ENCODE data around the gene ZNF275.
"Not testable (repeated sequence)": the region's sequence is repeated elsewhere in the genome, so short reads cannot be mapped to it uniquely, and the experiment has no call there.

The ZNF275 gene, protein sequence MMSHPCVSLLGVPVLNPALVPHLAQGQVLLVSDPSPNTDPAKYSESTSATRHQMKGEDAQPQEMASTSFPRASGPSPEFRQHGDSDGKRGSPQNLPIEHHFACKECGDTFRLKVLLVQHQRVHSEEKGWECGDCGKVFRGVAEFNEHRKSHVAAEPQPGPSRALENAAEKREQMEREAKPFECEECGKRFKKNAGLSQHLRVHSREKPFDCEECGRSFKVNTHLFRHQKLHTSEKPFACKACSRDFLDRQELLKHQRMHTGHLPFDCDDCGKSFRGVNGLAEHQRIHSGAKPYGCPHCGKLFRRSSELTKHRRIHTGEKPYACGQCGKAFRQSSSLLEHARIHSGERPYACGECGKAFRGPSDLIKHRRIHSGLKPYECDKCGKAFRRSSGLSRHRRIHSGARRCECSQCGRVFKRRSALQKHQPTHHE

DNA sequence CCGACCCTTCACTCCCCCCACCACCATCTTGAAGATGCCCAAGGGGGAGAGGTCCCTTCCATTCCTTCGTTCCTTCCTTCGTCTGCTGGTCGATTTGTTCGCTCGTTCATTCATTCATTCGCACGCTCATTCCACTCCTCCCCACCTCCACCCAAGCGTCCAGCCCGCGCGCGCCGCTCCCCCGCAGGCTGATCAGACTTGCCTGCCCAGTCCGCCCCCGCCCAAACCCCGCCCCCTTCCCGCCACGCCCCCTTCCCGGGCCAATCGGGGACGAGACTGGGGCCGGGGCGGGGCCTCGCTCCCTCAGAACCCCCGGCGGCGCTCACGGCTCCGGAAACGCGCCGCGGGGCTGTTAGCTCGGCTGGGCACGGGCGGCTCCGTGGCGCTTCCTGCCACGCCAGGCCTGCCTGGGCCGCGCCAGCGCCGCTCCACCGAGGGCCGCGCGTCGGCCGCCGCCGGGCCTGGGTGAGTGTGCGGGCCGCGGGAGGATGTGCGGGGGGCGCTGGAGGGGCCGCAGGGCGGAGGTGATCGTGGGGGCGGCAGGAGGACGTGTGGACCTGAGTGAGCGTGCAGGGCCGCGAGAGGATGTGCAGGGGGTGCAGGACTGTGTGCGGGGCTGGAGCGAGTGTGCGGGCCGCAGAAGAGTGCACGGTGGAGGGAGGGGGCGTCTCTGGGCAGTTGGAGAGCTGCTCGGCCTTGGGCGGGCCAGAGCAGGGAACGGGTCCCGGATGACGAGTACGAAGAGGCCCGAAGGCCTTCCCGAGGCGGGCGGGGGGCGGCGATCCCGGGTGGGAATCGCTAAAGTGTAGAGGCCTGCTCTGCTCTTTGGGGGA lies at the start of gene ZNF275:
Gene ZNF275, plus strand, starts transcription at position 333 of the 833 bp plus-strand sequence. CDS start 2,527 bp downstream, outside the sequence.
- peak; percentile 74 for DNase-seq (ENCODE audit: low spot score)

DNA sequence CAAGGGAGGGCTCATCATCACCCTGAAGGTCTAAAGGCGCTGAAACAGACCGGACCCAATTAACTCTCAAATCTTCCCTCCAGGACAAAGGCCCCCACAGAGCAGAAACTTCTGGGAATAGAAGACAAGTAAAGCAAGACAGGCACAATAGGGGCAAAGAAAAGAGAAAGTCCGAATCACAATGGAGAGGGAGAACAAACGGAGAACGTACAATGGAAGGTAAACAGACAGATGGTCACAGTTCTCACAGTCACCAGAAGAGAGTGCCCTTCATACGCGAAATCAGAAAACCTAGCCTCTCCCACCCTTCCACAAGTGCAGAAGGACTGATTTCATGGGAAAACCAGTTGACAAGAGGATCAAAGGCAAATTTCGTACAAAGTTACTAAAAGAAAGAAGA lies 48.3 kb upstream of the ZNF275 start:
- DNase-seq (ENCODE audit: low spot score) = not testable (repeated sequence)

DNA sequence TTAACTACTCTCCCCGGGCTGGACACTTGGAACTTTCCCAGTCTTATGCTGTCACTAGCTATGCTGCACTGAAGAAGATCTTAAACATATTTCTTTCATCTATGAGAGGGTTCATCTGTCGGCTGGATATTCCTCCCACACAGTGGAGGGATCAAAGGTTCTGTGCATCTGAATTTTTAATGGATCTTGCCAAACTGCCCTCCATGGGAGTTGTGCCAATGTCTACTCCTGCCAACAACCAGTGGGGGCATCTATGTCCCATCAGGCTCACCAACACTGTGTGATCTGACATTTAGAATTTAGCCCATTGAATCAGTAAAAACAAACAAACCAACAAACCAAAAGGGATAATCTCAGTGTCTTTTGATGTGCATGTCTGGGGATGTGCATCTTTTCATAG lies 45.1 kb upstream of the ZNF275 start:
- not testable (repeated sequence) for DNase-seq (ENCODE audit: low spot score)

DNA sequence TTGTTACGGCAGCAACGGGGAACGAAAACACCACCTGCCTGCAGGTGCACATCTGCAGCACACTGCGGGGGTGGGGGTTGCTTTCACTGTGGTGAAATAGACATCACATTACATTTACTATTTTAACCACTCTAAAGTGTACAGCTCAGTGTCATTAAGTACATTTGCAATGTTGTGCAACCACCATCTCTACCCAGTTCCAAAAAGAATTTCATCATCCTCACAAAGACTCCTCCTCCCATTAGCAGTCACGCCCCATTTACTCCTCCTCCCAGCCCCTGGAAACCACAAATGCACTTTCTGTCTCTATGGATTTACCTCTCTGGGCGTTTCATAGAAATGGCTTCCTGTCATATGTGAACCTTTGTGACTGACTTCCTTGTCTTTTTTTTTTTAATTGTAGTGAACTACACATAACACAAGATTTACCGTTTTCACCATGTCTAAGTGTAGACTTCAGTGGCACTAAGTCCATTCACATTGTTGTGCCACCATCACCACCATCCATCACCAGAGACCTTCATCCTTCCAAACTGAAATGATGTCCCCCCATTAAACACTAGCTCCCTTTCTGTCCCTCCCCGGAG lies 40.4 kb upstream of the ZNF275 start:
- not testable (repeated sequence) for DNase-seq (ENCODE audit: low spot score)

DNA sequence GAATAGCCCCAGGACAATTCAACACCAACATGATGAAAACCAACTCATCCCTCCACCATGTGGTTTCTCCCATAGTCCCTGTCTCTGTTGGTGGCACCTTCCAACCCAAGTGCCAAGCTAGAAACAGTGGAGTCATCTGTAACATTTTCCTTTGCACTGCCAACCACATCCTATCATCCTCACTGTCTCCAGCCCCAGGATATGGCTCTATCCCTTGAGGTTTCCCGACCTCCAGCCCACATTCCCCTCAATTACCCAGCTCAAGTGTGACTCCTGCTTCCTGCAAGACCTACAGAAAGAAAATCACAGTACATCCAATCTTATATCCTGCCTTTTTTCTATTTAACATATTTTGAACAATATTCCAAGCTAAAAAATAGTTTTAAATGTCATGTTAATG lies 36.6 kb upstream of the ZNF275 start:
- no peak for DNase-seq (ENCODE audit: low spot score)

DNA sequence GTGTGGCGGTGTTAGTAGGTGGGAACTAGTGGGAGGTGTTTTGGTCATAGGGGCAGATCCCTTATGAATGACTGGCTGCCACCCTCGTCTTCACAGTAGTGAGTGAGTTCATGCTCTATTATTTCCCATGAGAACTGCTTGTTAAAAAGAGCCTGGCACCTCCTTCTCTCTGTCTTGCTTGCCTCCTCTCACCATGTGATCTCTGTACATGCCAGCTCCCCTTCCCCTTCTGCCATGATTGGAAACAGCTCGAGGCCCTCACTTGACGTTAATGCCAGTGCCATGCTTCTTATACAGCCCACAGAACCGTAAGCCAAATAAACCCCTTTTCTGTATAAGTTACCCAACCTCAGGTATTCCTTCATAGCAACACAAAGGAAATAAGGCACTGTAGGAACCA lies 34.1 kb upstream of the ZNF275 start:
- no peak for DNase-seq (ENCODE audit: low spot score)

DNA sequence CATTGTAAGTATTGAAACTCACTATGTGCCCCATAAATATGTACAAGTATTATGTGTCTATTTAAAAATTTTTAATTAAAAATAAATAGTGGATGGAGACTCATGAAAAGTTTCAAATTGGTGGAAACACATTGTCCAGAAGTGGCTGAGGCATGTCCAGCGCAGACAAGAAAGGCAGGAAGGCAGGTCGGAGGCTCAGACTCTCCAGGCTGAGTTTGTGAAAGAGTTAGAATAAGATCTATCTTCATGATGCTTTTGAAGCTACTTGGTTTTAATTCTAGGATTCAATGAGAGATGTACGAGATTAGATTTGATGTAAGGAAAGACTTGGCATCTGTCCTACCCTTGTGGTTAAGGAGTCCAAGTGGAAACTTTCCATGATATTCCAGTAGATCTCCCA lies 32.2 kb upstream of the ZNF275 start:
- DNase-seq (ENCODE audit: low spot score) = no peak

DNA sequence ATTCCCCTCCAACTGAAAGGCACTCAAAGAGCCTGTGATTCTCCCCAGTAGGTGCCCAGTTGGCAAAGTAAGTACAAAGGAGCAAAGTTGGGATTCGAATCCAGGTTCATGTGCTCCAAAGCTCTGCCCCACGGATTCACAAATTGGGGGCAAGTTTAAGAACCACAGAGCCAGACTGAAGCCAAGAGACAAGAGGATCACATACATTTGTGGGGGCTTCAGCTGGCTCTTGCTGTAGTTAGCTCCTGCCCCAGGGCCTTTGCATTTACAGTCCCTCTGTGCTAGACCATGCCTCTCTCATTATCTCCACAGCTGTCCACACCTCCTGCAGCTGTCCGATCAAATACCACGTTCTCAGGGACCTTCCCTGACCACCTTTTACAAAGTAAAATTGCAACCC lies 31.2 kb upstream of the ZNF275 start:
- DNase-seq (ENCODE audit: low spot score) = no peak

DNA sequence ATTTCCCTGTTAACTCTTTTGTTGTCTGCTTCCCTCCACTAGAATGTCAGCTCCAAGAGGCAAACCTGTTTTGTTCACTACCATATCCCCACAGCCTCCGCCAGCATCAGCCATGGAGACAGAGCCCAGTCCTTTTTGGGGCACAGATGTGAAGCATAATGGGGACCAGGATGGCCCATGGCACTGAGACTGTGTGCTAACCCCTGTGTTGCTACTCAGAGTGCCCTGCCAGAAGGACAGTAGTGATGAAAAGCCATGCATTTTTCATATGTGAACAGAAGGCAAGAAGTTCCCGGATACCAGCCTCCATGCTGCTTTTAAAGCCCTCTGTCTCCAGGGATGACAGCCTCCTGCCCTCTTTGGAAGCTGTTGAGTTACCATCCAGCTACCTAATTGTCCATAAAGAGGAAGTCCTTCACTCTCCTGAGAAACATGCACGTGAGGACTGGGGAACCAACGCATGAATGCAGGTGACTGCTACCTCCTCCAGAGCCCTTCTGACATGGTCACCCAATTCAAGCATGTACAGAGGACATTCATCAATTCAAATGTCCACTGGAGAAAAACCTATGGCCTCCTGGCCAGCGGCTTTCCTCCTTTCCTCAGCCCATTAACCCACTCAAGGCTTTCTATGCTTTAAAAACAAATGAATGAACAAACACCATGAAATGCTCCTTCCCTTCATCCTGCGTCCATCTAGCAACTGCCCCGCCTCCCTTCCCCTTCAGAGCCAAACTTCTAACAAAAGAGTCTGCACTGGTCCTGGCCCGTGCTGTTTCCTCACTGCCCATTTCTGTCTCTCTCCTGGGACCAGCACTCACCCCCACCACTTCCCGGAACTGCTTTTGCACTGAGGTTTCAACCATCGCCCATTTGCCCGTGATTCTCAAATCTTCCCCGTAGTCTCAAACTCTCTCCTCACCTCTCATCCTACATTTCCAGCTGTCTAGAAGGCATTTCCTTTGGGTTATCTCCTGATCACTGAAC lies 30.4 kb upstream of the ZNF275 start:
- DNase-seq (ENCODE audit: low spot score) = no peak

DNA sequence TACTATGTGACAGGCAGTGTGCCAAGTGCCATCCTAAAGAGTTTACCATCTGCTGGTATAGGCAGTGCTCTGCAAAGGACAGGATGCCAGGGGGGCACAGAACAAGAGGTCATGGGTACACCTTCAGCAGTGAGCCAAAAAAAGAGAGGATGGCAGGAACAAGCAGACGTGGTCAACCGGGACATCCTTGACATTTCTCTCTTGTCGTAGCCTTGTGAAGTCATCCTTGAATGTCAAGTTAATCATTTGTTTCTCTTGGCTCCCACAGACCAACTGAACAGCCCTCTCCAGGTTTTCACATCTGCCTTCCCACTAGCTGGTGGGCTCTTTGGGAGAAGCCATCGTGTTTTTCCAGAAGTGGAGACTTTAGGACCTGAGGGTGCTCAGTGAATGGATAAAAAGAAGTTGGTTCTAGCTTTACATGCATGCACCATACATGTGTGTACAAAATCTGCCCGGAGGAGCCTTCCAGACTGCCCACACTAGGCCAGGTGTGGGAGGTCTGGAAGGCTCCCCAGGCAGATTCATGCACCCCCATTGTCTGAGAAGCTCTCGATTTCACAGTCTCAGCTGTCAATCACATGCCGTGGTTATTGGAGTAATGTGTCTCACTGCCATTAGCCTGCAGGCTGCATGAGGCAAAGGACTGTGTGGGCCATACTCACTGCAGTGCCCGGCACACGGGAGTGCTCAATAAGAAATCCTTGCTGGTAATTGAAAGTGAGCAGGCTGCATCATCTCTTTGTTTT lies 28.8 kb upstream of the ZNF275 start:
- DNase-seq (ENCODE audit: low spot score) = no peak

DNA sequence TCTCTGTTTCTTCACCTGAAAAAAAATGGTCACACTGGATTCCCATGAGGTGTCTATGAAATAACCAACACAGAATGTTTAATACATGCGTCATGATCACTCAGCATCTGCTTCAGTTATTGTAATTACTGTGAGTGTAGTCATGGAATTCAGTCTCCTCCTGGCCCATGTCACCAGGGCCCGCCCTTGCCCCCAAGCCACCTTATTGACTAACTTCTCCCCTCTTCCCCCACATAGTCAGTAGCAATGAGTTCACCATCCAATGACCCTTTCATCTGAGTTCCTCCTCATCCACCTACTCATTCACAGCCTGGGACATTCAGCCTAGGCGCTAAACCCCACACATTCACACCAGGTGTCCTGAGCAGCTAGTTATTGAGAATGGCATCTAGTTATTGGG lies 28.0 kb upstream of the ZNF275 start:
- DNase-seq (ENCODE audit: low spot score) = no peak

DNA sequence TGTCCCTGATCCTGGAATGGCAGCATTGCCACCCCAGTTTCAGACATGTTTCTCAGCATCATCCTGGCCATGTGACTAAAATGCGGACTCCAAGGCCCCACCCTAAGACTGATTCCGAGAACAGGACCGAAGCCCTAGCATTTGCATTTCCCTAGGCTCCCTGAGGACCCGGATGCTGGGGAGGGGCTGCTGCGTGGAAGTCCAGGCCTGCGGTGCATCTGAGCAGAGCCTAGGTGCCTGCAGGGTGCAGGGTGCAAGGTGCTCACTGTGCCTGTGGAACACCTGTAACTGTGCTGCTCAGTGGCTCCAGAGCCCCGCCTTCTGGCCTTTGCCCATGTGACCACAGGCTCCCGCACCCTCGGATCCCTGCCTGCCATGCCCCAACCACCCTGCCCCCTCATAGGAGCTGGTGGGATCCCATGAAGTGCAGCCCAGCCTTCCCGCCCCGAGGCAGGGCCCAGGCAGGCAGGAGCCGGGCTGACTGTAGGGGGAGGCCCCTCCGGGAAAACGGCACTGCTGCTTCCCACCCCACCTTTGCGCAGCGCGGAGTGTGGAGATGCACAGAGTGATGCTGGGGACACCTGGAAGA lies 27.3 kb upstream of the ZNF275 start:
- DNase-seq (ENCODE audit: low spot score) = no peak

DNA sequence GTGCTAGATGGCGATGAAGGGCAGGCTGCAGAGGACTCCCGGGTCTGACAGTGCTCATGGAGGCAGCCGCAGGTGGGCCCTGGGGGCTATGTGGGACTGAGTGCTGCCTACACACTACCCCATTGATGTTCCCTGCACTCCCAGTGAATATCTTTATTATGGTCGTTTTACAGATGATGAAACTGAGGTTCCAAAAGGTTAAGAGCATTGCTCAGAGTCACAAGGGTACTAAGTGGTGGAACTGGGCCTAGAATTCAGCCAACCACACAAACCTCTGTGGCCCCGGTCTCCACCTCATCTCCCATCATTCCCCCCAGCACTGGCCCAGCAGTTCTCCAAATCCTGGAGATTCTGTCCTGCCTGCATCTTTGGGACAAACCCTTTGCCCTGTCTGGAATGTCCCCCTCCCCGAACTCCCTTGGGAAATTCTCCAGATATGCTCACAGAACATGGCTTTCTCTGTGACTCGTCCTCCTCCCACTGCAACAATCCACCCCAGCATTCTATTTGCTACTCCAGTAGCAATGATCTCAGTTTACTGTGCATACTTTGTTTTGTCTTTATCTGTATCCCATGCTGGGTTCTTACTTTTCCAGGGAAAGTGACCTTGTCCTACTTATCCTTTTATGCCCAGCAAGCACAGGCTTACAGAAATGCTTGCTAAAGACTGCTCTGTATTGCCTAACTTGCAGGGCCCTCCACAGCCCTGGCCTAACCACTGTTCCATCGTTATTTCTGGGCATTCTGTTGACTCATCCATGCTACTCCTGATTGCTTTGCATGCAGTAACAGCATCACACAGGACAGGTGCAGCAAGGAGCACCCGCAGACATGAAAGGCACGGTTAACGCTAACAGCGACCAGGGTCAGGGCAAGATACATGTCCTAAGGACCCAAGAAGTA lies 26.4 kb upstream of the ZNF275 start:
- no peak for DNase-seq (ENCODE audit: low spot score)

DNA sequence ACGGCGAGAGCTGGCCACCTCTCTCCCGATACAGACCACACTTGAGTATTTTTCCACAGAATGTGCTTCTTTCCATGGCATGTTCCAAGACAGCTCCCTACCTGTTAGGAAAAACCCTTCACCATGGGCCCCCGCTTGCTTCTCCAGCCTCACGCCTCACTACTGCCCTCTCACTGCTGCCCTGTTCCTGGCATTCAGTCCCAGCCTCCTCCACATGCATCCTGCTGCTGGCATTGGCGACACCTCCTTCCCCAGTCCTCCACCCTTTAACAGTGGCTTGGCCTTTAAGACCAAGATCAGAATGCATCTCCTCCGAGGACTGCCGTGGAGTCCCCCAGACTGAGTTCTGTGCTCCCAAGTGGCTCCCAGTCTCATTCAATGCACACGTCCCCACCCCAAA lies 23.1 kb upstream of the ZNF275 start:
- DNase-seq (ENCODE audit: low spot score) = no peak

DNA sequence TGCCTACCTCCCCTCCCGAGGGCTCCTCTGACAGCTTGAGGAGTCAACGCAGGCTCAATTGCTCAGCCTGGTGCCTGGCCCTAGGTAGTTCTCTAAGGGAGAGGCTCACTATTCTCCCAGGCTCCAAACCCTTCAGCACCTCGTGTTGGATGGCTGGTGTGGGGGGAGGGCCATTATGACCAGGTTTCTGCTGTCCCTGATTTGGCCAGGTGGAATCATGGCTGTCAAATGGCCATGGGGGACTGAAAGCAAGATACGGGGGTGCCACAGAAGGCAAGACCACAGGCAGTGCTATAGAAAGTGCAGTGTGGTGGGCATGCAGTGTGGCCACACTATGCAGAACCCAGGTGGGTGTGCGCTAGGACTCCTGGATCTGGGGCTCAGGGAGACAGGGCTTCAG lies 21.9 kb upstream of the ZNF275 start:
- no peak for DNase-seq (ENCODE audit: low spot score)

DNA sequence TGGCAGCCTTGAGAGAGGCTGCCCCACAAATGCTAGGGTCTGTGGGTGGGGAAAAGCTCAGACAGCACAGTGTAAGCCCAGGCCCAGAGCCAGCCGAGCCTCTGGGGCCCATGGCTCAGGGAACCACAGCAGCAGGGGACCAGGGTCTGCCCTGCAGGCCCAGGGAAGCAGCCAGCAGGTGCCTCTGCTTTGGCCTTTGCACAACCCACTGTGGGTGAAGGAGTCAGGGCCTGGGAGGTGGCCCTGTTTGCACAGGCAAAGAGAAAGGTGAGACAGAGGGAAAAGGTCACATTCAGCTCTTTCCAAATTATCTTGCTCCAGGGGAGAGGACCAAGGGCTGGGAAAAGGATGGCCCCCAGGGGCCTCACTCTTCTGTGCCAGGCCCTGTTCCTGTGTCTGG lies 21.1 kb upstream of the ZNF275 start:
- no peak for DNase-seq (ENCODE audit: low spot score)

DNA sequence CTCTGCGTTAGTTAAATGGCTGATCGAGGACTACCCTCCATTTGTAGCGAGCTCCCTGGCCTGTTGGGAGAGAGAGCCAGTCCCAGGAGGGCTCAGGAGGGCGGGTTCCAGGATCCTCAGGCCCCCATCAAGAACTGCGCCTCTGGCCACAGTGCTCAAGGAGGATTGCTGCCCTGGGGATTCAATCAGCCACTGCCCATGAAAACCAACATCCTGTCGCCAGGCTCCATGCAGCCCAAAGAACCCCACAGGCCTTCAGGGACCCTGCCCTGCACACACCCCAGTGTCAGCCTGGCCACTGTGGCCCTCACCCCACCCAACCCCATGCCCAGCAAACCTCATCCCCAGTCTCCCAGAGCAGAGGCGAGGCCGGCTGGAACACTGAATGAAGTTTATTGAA lies 16.6 kb upstream of the ZNF275 start:
- no peak for DNase-seq (ENCODE audit: low spot score)

DNA sequence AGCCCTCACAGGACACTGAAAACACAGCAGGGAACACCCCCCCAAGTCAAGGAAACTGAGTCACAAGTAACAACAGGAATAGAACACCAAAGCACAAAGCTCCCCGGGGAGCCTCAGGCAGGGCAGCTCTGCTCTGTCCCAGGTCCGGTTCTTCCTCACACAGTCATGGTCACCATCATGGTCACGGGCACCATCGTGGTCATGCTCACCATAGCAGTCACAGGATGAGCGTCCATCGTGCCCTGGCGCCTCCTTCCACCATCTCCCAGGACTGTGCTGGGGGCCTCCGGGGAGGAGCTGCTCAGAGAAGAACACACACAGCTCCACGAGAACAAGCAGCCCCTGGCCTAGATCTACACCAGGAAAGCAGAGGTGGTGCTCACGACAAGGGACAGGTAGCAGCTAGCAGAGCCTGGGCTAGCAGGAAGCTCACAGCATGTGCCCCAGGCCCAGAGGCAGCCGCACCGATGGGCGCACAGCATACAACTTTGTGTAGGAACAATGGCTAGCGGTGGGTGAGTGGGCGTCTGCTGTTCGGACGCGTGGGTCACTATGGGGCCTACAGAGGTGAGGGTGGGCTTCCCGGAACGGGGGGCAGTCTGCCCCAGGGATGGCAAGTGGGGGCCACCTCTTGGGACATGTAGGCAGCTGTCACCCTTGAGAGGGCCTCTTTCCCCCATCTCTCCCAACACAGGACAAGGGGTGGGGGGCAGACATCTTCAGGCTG lies 15.8 kb upstream of the ZNF275 start:
- DNase-seq (ENCODE audit: low spot score) = no peak

DNA sequence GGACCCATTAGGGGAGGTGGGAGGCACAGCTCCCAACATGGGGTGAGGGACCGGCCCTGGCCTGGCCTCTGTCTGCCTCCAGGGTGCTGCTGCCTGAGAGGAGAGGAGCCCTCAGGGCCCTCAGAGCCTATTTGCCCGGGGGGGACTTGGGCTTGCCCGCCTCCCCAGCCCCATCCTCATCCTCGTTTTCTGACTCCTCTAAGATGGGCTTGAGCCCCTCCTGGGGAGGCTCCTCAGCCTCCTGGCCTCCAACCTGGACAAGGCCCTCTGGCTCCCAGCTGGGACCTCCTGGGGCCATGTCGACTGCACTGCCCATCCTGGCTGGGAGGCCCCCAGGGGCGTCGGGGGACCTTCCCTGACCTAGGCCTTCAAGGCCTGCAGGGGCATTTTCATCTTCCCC lies 15.1 kb upstream of the ZNF275 start:
- DNase-seq (ENCODE audit: low spot score) = no peak
